AG04450 (cell line): ENCODE data around the gene CACNA1C. TPM values are rescaled to one million over a fixed set of nuclear protein-coding genes. Genes with fewer than 3 reads are reported as not detected.

Source experiments
- CTCF ChIA-PET: fragments of 300-600, 350-600 bp; formaldehyde crosslinking; extraction: SDS; loops from one replicate; lab custom pipeline; 2022; ENCODE audit warnings: antibody characterized with exemption, inconsistent platforms; lab: Charles Lee
- POLR2A ChIA-PET: fragments of 350-600 bp; formaldehyde crosslinking; extraction: SDS; loops from one replicate; lab custom pipeline; 2021; ENCODE audit warnings: antibody characterized with exemption, inconsistent platforms; lab: Yijun Ruan, JAX
- DNase-seq: peaks from one replicate; pipeline ENCODE4 v3.0.0-alpha.2; 2011; ENCODE audit warnings: low read depth, low spot score
- H3K27ac ChIP-seq: one replicate; pipeline ENCODE4 v1.5.1; 2012; ENCODE audit warnings: low read depth, low read length, control low read depth
- H3K27me3 ChIP-seq: one replicate; pipeline ENCODE4 v1.6.0; 2012; ENCODE audit warnings: low read length; ENCODE audit not compliant: control insufficient read depth, insufficient read depth
- H3K4me3 ChIP-seq: 2 replicates; pipeline ENCODE4 v1.5.1; 2011; ENCODE audit warnings: mild to moderate bottlenecking, low read depth, low read length, control low read depth
- H3K9me3 ChIP-seq: 2 replicates; pipeline ENCODE4 v1.5.1; 2012; ENCODE audit warnings: low read length; ENCODE audit not compliant: control insufficient read depth, insufficient read depth
- polyA plus RNA-seq: library from polyadenylated mRNA; depleted of rRNA; stranded (reverse); fragments of >200 nt; gene quantifications from 2 replicates; pipeline ENCODE4 v1.2.3, GENCODE V29; 2011
- TF ChIP-seq, protein P1 (sequence below): IDR thresholded peaks from 2 replicates; pipeline ENCODE4 v1.5.1; 2011; ENCODE audit warnings: low read depth, low read length, control low read depth, inconsistent platforms

CACNA1C gene
- polyA plus RNA-seq, 1 experiment = 5.9 TPM

DNA sequence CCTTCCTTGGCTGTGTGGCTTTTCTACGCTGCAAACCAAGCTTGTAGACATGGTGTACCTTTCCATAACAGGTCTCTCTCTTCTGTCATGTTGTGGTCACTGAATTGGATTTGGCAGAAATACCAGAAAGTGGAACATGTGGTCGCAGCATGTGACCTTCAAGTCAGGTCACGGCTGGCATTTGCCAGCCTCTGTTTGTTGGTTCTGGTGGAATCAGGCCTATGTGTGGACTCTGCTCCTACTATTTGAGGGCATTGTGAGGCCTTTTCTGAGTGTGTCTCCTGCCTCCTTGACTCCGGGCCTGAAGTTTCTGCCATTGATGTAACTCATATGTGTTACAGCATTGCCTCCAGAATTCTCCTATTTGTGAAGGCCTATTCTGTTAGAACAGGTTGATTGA, 116.7 kb downstream of the CACNA1C start:
- Histone ChIP-seq H3K9me3 (peaks cover 4% of the 10 kb centered on the region; the same call in 1 of the 2 replicates), H3K27me3 (no peaks in the 10 kb centered on the region), H3K4me3 (no peak overlapping the region), H3K27ac (no peak overlapping the region)
- no peak for DNase-seq
- CTCF ChIA-PET = no interaction called here
- POLR2A ChIA-PET = no interaction called here
- TF ChIP-seq, protein P1, sequence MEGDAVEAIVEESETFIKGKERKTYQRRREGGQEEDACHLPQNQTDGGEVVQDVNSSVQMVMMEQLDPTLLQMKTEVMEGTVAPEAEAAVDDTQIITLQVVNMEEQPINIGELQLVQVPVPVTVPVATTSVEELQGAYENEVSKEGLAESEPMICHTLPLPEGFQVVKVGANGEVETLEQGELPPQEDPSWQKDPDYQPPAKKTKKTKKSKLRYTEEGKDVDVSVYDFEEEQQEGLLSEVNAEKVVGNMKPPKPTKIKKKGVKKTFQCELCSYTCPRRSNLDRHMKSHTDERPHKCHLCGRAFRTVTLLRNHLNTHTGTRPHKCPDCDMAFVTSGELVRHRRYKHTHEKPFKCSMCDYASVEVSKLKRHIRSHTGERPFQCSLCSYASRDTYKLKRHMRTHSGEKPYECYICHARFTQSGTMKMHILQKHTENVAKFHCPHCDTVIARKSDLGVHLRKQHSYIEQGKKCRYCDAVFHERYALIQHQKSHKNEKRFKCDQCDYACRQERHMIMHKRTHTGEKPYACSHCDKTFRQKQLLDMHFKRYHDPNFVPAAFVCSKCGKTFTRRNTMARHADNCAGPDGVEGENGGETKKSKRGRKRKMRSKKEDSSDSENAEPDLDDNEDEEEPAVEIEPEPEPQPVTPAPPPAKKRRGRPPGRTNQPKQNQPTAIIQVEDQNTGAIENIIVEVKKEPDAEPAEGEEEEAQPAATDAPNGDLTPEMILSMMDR = no peak

- Histone ChIP-seq H3K4me3 (no peak overlapping the region), H3K9me3 (peaks cover 4% of the 10 kb centered on the region; the same call in 1 of the 2 replicates), H3K27ac (no peak overlapping the region), H3K27me3 (no peaks in the 10 kb centered on the region)
- TF ChIP-seq, protein P1 = no peak
- POLR2A ChIA-PET = no interaction called here
- CTCF ChIA-PET = no interaction called here
- no peak for DNase-seq
Measured at GRCh38 chr12:2169940-2170339, 117.2 kb downstream of the CACNA1C start.

DNA sequence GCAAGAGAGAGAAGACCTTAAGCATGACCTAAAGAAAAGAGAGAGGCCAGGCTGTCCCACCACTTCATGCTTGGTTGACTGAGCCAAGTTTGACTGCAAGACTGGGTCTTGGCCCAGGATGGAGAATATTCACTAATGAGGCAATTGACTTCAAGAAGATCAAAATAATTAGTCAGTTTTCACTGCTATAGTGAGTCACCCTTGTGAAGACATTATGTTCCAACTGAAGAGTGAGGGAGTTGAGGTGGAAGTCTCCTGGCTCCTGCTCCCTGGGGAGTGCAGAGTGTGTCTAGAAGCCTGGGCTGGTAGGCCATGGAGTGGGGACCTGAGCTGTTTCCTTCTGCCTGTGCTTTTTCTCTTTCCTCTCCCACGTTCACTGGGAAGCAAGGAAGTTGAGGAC, 117.6 kb downstream of the CACNA1C start:
- POLR2A ChIA-PET = no interaction called here
- TF ChIP-seq, protein P1 = no peak
- no peak for DNase-seq

GRCh38 chr12:2171672-2172426, 119.1 kb downstream of the CACNA1C start:
- Histone ChIP-seq H3K9me3 (peaks cover 4% of the 10 kb centered on the region; the same call in 1 of the 2 replicates), H3K27ac (no peak overlapping the region), H3K27me3 (no peaks in the 10 kb centered on the region), H3K4me3 (no peak overlapping the region)
- TF ChIP-seq, protein P1 = no peak
- ChIA-PET POLR2A (no interaction called here), CTCF (no interaction called here)
- DNase-seq = no peak

More for the DNA sequence above, 117.6 kb downstream of the CACNA1C start:
- Histone ChIP-seq H3K27me3 (no peaks in the 10 kb centered on the region), H3K4me3 (no peak overlapping the region), H3K27ac (no peak overlapping the region), H3K9me3 (peaks cover 4% of the 10 kb centered on the region; the same call in 1 of the 2 replicates)
- CTCF ChIA-PET = no interaction called here

DNA sequence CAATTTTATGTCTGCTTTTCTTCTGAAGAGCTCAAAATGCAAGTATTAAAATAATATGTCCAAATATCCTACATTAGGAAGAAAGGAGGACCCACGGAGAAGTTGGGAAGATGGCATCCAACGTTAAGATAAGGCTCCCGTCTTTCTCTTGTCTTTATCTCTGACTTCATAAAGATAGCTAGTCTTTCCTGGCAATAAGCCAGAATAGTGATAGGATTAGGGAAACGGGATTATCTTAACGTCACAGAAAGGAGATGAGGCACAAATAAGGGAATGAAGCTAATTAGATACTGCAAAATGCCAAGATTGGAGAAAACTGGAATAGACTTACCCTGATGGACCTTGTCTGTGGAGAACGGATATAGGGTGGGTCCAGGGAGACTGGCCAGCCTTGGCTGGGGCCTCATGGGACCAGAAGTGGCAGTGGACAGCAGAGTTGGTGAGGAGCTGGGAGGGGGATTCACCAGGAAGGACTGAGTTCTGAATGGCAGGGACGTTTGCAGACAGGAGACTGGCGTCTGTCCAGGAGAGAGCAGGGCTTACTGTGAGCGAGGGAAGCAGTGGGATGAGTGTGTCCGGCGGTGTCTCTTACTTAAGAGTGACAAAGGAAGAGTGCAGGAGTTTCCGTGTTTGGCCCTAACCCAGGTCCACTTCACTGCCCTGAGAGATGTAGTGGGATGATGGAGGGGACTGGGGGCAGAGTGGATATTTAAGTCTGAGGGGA, 119.9 kb downstream of the CACNA1C start:
- H3K27me3 ChIP-seq = no peaks in the 10 kb centered on the region
- TF ChIP-seq, protein P1 = no peak
- POLR2A ChIA-PET = no interaction called here
- no peak overlapping the region for H3K27ac ChIP-seq
- CTCF ChIA-PET = interaction anchor here (0.5 kb wide), 1 partner anchor 117 kb away, joined by 3 read pairs; no protein-coding TSS in a partner anchor
- H3K4me3 ChIP-seq = no peak overlapping the region
- DNase-seq = no peak
- peaks cover 1% of the 10 kb centered on the region; the same call in 1 of the 2 replicates for H3K9me3 ChIP-seq
